ENCODE data around the gene NFIX.

Gene NFIX

DNA sequence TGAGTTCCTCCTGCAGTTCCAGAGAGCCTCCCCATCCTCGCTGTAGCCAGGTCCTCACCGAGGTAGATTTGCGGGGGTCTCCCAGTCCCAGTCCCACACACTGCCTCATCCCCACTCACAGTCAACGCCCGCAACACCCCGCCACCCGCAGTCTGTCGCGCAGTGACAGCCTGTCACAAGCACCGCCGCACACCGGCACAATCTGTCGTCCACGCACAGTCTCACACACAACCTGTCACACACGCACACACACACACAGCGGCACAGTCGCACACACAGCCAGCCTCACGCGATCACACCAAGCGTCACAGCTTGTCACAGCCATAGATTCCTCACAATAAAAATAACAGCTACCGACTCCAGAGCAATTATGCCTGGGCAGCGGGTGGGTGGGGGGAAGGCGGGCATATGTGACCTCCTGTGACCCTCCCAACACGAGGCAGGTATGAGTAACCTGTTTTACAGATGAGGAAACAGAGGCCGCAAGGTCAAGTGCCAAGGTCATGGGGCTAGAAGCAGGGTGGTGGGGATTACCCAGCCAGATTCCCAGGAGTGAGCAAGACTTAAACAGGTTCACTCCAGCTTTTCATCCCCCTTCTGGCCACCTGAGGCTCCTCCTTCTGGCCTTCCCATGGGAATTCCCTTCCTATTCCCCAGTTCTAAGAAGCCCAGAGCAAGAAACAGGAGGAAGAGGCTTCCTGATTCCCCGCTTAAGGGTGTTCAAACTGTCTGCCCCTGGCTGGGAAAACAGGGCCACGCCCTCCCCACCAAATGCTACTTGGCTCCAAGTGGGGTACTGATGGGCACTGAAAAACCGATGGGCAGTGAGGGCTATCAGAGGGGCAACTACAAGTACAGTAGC, 13.9 kb downstream of the NFIX start:
- DNase-seq (ENCODE audit: low read depth): no peak

GRCh38 chr19:13010038-13010991, 15.0 kb downstream of the NFIX start:
- no peak for DNase-seq (ENCODE audit: low read depth)

GRCh38 chr19:13010992-13011652, 15.8 kb downstream of the NFIX start:
- no peak for DNase-seq (ENCODE audit: low read depth)

DNA sequence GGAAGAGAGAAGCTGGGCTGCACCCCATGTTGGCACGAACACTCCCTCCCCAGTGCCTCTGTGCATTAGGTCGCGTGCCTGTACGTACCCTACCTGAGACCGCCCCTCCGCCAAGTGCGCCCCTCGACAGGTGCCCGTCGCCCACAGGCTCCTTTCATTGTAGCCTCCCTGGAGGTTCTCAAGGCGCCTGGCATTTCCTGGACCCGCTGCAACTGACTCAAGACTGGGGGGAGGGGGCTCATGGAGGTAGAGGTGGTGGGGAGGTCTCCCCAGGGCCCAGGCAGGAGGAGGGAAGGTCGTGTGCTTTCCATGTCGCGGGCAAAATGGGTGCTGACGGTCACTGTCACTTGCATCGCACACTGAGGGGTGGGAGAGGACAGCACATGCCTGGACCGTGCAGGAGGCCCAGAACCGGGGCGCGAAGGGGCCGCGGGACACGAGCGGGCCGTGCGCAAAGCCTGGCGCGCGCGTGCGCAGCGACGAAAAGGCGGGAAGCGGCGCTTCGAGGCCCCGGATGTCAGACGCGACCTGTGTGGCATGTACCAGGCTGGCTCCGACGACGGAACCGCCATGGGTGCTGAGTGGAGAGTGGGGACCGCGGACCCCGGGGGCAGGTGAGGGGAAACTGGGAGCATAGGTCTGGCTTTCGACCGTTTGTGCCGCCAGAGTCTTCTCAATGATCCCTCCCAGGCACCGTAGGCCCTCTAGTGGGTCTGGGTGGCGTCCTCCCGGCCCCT, 16.5 kb downstream of the NFIX start:
- DNase-seq (ENCODE audit: low read depth): no peak

- DNase-seq (ENCODE audit: low read depth): no peak
These were observed 17.1 kb downstream of the NFIX start for GRCh38 chr19:13012390-13012689.

GRCh38 chr19:13012690-13013608, 17.7 kb downstream of the NFIX start:
- no peak for DNase-seq (ENCODE audit: low read depth)

DNA sequence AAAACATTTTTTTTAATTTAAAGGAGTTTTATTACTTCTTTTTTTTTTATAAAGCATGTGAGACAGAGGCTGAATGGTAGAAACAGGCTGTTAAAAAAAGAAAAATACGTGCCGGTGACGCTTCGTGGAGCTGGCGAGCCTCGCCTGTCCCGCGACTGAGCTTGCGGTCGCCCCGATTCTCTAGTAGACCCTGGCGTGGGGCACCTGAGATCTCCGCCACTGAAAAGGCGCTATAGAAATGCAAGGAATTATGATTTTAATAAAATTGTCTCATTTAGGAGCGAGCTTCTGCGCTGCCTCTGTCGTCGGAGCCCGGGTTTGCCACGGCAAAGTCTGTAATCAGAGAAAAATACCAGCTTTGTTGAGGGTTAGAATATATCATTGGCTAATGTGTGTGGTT, 18.4 kb downstream of the NFIX start:
- no peak for DNase-seq (ENCODE audit: low read depth)

- DNase-seq (ENCODE audit: low read depth): no peak
These were observed 19.0 kb downstream of the NFIX start for GRCh38 chr19:13014101-13014920.

DNA sequence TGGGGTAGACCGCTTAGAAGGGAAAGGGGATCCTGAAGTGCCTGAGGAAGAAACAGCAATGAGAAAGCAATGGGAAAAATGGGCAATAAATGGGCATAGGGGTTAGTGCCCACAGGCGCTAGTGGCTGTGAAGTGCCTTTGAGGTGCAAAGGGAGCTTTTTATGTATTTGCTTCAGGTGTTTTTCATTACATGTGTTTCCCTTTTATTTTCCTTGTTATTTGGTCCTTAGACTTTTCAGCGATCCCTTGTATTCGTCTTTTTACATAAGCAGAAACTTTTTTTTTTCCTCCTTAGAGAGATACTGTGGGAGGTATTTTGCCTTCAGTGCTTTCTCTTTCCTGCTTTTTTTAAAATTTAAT, 19.6 kb downstream of the NFIX start:
- DNase-seq (ENCODE audit: low read depth): no peak

DNA sequence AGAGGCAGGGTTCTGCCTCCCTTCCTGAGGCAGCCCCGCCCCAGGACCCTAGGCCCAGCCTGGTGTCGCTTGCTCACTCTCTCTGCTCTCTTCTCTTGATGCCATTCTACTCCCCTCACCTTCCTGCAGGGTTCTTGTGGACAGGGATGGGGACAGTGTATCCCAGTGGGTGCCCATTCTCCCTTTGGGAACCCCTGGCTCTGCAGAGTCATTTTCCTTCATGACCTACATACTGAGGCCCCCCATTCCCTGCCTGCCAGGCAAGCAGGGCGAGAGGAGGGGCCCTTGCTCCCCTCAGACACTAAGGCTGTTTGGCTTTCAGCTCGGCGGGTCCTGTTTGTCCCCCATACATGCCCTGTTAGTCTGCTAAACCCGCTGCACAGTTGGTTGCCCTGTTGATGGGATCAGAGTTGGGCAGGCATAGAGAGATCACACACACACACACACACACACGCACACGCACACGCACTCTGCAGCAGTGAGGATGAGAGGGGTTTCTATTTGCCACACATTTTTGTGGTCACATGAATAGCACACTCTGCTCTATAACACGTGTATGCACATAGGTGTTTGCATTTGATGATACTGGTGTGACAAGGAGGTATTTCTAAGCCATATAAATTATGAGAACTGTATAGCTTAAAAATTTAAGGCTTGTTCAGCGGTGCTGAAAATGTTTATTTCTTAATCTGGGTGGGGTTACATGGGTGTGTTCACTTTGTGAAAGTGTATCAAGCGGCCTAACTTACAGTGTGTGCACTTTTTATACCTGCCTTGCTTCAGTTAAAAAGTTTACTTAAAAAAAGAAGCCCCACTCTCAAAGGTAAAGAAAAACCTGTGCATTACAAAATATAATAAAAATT, 20.3 kb downstream of the NFIX start:
- no peak for DNase-seq (ENCODE audit: low read depth)

- no peak for DNase-seq (ENCODE audit: low read depth)
These were observed 21.0 kb downstream of the NFIX start for GRCh38 chr19:13016245-13016627.

GRCh38 chr19:13016628-13017305, 21.5 kb downstream of the NFIX start:
- DNase-seq (ENCODE audit: low read depth): no peak

DNA sequence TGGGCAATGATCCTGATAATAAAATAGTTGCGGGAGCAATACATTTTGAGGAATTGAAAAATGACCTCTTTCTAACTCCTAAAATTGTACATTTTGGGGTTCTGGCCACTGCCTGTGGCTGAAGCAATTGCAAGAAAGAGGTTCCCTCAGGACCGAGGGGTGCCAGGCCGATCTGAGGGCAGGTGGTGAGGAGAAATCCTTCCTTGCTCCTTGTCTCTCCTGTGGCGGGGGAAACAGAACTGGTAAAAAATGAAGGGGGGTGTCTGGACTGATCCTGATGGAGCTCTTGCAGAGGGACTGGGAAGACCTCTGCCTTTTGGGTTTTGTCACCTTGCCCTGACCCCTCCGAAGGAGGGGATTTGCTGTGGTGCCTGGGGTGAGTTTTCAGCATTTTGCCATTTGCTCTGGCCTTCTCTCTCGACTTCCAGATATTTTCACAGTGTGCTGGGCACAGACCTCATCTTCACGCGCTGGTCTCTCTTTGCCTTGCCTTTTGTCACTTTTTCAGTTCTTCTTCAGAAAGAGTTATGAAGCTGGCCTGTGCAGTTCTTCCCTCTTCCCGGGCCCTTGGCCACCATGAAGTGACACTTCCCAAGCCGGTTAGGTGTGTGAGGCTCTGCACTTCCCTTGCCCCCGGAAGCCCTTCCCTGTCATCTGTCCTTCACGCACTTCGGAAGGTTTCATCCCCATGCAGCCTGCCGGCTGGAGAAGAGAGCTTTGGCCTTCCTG, 22.2 kb downstream of the NFIX start:
- no peak for DNase-seq (ENCODE audit: low read depth)

GRCh38 chr19:13018035-13018914, 23.0 kb downstream of the NFIX start:
- no peak for DNase-seq (ENCODE audit: low read depth)

GRCh38 chr19:13019332-13019731, 24.1 kb downstream of the NFIX start:
- DNase-seq (ENCODE audit: low read depth): no peak

GRCh38 chr19:13020002-13020414, 24.7 kb downstream of the NFIX start:
- DNase-seq (ENCODE audit: low read depth): no peak

Measured in activated T-cell treated with anti-CD3 and anti-CD28 coated beads for 48 hours (primary cell).